Measurements from ENCODE around the gene STIM2. TPM values are rescaled to one million over a fixed set of nuclear protein-coding genes. Genes with fewer than 3 reads are reported as not detected.

STIM2 gene
- total RNA-seq, 1 donor from 2014 or later = 30.5 TPM

DNA sequence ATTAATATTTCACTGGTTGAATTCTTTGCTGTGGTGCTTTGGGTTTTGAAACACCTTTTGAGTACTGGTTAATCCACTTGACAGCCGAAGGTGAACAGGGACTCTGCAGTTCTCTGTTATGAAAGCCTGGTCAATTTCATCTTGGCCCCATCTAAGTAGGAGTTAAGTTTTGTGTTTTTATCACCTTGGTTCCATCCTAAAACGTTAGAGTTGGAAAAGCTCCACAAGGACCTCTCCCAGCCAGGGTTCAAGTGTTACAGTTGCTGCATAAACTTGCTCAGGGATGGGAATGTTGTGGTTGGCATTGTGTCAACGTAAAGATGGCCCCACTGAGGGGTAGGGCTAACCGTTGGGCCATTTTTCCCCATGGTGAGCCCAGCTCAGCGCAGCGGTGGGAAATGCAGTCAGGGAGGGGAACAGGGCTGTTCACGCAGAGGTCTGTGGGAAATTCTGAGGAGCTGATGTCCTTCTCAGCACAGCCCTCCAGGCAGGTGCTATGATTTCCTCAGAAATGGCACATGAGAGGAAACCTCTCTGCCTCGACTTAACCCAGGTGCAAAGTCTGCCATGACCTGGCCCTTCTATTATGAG is 188.7 kb downstream of the STIM2 start:
- intact Hi-C loops (cut with DNase I) = no loop called here
- DNase-seq (ENCODE audit: low spot score) = no peak
- ATAC-seq = no peak

DNA sequence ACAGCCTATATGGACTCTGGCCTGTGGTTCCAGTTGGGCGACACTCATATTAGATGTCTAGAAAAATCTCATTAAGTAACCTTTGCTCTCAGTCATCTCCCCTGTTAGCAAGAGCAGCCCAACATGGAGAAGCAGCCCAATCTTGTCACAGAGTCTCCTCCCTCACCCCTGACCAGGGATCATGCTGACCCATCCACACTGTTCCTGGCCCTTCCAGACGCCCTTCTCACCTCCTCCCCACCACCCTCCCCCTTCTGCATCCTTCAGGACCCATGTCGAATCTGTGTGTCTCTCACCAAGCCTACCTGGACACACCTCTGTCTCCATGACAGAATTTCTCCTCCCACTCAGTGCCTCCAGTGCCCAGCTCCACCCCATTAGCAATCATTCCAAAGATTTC is 190.1 kb downstream of the STIM2 start:
- ATAC-seq (no peak), DNase-seq (ENCODE audit: low spot score) (no peak)
- intact Hi-C loops (cut with DNase I) = no loop called here

GRCh38 chr4:27055221-27055760 is 194.7 kb downstream of the STIM2 start:
- intact Hi-C loops (cut with DNase I) = no loop called here
- ATAC-seq (no peak), DNase-seq (ENCODE audit: low spot score) (no peak)

- DNase-seq (ENCODE audit: low spot score) = no peak
- no peak for ATAC-seq
- intact Hi-C loops (cut with DNase I) = no loop called here
Measured at GRCh38 chr4:27056281-27056680, 195.6 kb downstream of the STIM2 start.

DNA sequence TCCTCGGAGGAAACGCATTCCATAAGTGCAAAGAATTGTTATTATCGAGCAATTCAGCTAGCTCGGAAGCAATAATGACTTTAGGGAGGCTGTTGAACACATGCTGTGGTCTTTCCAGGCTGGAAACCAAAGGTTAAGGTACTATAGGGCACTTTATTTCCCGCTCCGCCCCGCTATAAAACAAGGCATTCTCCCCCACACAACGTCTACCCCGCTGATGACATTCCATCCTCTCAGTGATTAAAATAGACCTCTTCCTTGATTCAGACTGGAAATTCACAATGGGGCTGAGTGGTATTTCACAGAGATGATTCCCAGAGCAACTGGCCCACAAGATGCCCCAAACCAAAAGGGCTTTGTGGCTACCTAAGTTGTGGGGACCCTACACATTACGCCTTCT is 196.4 kb downstream of the STIM2 start:
- DNase-seq (ENCODE audit: low spot score) (no peak), ATAC-seq (no peak)
- intact Hi-C loops (cut with DNase I) = no loop called here

DNA sequence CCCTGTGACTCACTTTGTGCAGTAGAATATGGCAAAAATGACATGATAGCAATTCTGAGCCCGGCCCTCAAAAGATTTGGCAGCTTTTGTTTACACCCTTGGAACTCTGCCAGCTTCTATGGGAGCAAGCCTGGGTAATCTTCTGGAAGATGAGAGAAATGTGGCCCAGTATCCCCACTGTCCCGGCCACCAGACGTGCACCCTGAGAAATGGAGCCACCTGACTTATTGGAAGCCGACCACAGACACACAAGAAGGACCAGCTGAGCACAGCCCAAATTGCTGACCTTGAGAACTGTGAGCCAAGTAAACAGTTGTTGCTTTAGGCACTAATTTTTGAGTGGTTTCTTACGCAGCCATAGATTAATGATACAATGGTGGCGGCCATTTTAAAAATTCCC is 197.0 kb downstream of the STIM2 start:
- ATAC-seq (no peak), DNase-seq (ENCODE audit: low spot score) (no peak)
- intact Hi-C loops (cut with DNase I) = no loop called here

DNA sequence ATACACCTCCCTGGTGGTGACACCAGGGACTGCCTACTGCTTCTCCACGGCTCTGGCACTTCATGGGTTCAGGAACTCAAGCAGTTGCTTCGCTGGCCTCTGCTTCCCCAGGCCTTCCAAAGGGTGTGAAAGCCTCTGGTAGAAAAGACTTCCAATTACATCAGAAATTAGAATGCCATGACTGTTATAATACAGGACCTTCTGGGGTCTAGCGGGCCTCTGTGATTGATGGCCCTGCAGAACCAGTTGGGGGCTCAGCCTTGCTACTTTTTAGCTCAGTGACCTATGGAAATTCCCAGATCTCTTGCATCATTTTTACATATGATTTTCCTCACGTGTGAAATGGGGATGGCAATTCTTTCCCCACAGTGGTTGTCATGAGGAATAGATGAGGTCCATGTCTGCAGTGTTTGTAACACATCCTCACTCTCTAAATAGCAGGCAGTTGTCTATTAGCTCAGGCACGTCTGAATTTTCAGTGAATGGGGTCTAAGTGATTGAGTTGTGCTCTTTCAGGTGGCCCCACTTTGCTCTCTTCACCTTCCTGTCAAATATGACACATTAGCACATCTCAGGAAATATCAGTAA is 198.3 kb downstream of the STIM2 start:
- ATAC-seq = no peak
- intact Hi-C loops (cut with DNase I) = no loop called here
- no peak for DNase-seq (ENCODE audit: low spot score)

GRCh38 chr4:27059446-27059845 is 198.8 kb downstream of the STIM2 start:
- DNase-seq (ENCODE audit: low spot score) (no peak), ATAC-seq (no peak)
- intact Hi-C loops (cut with DNase I) = no loop called here

DNA sequence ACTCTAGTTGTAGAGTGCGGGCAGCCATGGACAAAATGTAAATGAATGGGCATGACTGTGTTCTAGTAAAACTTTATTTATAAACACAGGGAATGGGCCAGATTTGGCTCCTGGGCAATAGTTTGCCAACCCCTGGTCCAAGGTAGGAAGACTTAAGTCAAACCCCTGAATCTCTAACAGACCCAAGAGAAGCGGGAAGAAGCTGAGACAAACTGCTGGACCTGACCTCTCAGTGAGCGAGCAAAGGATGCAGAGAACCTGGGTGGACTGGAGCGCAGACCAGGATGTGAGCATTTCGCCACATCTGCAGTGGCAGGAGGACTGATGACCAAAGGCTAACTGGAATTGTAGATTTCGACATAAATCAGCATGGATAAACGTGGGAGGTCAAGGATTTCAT is 201.6 kb downstream of the STIM2 start:
- DNase-seq (ENCODE audit: low spot score) (no peak), ATAC-seq (no peak)
- intact Hi-C loops (cut with DNase I) = no loop called here

GRCh38 chr4:27066591-27066990 is 205.9 kb downstream of the STIM2 start:
- ATAC-seq (peak; percentile 62), DNase-seq (ENCODE audit: low spot score) (no peak)
- intact Hi-C loops (cut with DNase I) = no loop called here

- ATAC-seq (no peak), DNase-seq (ENCODE audit: low spot score) (no peak)
- intact Hi-C loops (cut with DNase I) = no loop called here
Measured at GRCh38 chr4:27068151-27068867, 207.7 kb downstream of the STIM2 start.
